GM18498 (cell line): Measurements from ENCODE around the gene IFITM1.
"Not testable (repeated sequence)": the region's sequence is repeated elsewhere in the genome, so short reads cannot be mapped to it uniquely, and the experiment has no call there.

Experiments used
- ATAC-seq: cut with Tn5 transposase; IDR thresholded peaks from one replicate; pipeline ENCODE4 v1.9.1; 2021; ENCODE audit warnings: mild to moderate bottlenecking, moderate library complexity; ENCODE audit not compliant: unreplicated experiment

The IFITM1 gene

GRCh38 chr11:325796-326591 is 12.2 kb downstream of the IFITM1 start:
- no peak for ATAC-seq

- ATAC-seq, result no peak
Measured at GRCh38 chr11:326592-326841, 12.7 kb downstream of the IFITM1 start.

- peak; percentile 70 for ATAC-seq
Measured at GRCh38 chr11:326842-327580, 13.2 kb downstream of the IFITM1 start.

- no peak for ATAC-seq
Measured at GRCh38 chr11:327581-327923, 13.7 kb downstream of the IFITM1 start.

GRCh38 chr11:328012-328411 is 14.2 kb downstream of the IFITM1 start:
- ATAC-seq, result no peak

GRCh38 chr11:328516-329100 is 14.8 kb downstream of the IFITM1 start:
- ATAC-seq, result not testable (repeated sequence)

- ATAC-seq, result no peak
Measured at GRCh38 chr11:329886-330253, 16.0 kb downstream of the IFITM1 start.

- ATAC-seq, result no peak
Measured at GRCh38 chr11:330307-330693, 16.5 kb downstream of the IFITM1 start.

GRCh38 chr11:330694-331357 is 17.0 kb downstream of the IFITM1 start:
- ATAC-seq, result no peak

- no peak for ATAC-seq
Measured at GRCh38 chr11:331358-332060, 17.7 kb downstream of the IFITM1 start.

GRCh38 chr11:332651-333480 is 19.0 kb downstream of the IFITM1 start:
- no peak for ATAC-seq

- not testable (repeated sequence) for ATAC-seq
Measured at GRCh38 chr11:333616-334263, 19.9 kb downstream of the IFITM1 start.

- no peak for ATAC-seq
Measured at GRCh38 chr11:334264-334994, 20.6 kb downstream of the IFITM1 start.

GRCh38 chr11:335779-336658 is 22.2 kb downstream of the IFITM1 start:
- ATAC-seq, result no peak

GRCh38 chr11:336659-337198 is 22.9 kb downstream of the IFITM1 start:
- no peak for ATAC-seq

GRCh38 chr11:337711-338110 is 23.9 kb downstream of the IFITM1 start:
- ATAC-seq, result no peak

GRCh38 chr11:339963-340362 is 26.1 kb downstream of the IFITM1 start:
- ATAC-seq, result no peak
